Measurements from ENCODE around the gene CAMK1D. TPM values are rescaled to one million over a fixed set of nuclear protein-coding genes. Genes with fewer than 3 reads are reported as not detected.

Gene CAMK1D
- total and polyA plus RNA-seq, 2 of the 4 experiments (the other 2 are of a cell fraction), result 5.0 to 5.3 TPM

GRCh38 chr10:12829831-12830390, 480.6 kb downstream of the CAMK1D start:
- H2BK5ac ChIP-seq (ENCODE audit: low read depth, low read length, poor library complexity, severe bottlenecking), result no peak overlapping the region
- ATAC-seq (ENCODE audit: low read depth) (peak; percentile 14; the same call in 1 of the 2 replicates), DNase-seq (no peak)
- H3K56ac ChIP-seq (ENCODE audit: extremely low read depth, insufficient read depth, low read length), result no peak overlapping the region
- no peak overlapping the region for H2AK9ac ChIP-seq (replicated peaks; ENCODE audit: low read depth, low read length, poor library complexity)
- H3K27ac ChIP-seq (ENCODE audit: insufficient read depth, low read length), result peak overlapping the region; percentile 31; the same call in 1 of the 2 replicates
- 80% methylated on average over 1 of the region's 6 CpGs; no CpG with 5 or more reads in 1 of the 2 experiments for WGBS, 2 experiments (ENCODE audit: extremely low coverage in 2 of 2, insufficient read length in 1 of 2)
- peak overlapping the region; percentile 16; the same call in 1 of the 2 replicates for H3K4ac ChIP-seq (ENCODE audit: low read depth, low read length)
- no peaks in the 10 kb centered on the region for H3K9me1 ChIP-seq (ENCODE audit: insufficient read depth, low read length)
- in situ Hi-C loops (cut with MboI; ENCODE audit: low sequenced_read_pairs), result no loop called here
- no peak overlapping the region for H4K8ac ChIP-seq (ENCODE audit: low read depth in 2 of 2, low read length in 2 of 2)
- no peak for TF ChIP-seq POLR2A (IDR thresholded peaks at IDR 0.05; ENCODE audit: low read depth, low read length)
- no peak for TF ChIP-seq FOS (IDR thresholded peaks at IDR 0.05; ENCODE audit: low read depth, low read length)
- no TSS peak for BruUV-seq (replicated peaks)
- no peak overlapping the region for H2BK20ac ChIP-seq (ENCODE audit: low read depth, low read length)
- H3K4me2 ChIP-seq (ENCODE audit: low read depth, low read length), result no peak overlapping the region
- intact Hi-C loops (cut with micrococcal nuclease), result no loop called here
- no peak overlapping the region for H3K23ac ChIP-seq (ENCODE audit: low read depth, low read length)
- no peaks in the 10 kb centered on the region for H4K20me1 ChIP-seq (ENCODE audit: insufficient read depth, low read length)
- no peak overlapping the region for H2AFZ ChIP-seq (replicated peaks; ENCODE audit: low read length, poor library complexity)
- no peak overlapping the region for H3K14ac ChIP-seq (replicated peaks; ENCODE audit: low read depth, low read length)
- H3K9ac ChIP-seq (ENCODE audit: low read depth, low read length), result no peak overlapping the region
- no peak overlapping the region for H2AK5ac ChIP-seq (ENCODE audit: low read depth, low read length)
- H3K18ac ChIP-seq (ENCODE audit: low read depth, low read length), result no peak overlapping the region; the same call in 1 of the 2 replicates
- H3K9me3 ChIP-seq (ENCODE audit: control insufficient read depth, insufficient read depth, low read length), result no peaks in the 10 kb centered on the region
- CTCF ChIA-PET, result interaction anchor here (0.6 kb wide), 1 partner anchor 432 kb away, joined by 3 read pairs; no protein-coding TSS in a partner anchor
- H4K5ac ChIP-seq (ENCODE audit: low read depth, low read length), result no peak overlapping the region; the same call in 1 of the 2 replicates
- dilution Hi-C loops (cut with HindIII; ENCODE audit: low sequenced_read_pairs, unreplicated experiment), result no loop called here
- H2BK15ac ChIP-seq (ENCODE audit: low read depth, low read length), result no peak overlapping the region
- H4K91ac ChIP-seq (ENCODE audit: insufficient read depth, low read depth, low read length), result no peak overlapping the region
- H3K36me3 ChIP-seq (ENCODE audit: control insufficient read depth, insufficient read depth, low read length), result no peaks in the 10 kb centered on the region
- H2BK120ac ChIP-seq (ENCODE audit: low read depth, low read length), result no peak overlapping the region
- H3K4me3 ChIP-seq (ENCODE audit: insufficient read depth, low read depth, low read length), result no peak overlapping the region
- H3K79me1 ChIP-seq (ENCODE audit: low read depth in 1 of 2, low read length in 2 of 2), result no peaks in the 10 kb centered on the region
- POLR2A ChIA-PET (ENCODE audit: unreplicated experiment), result no interaction called here
- peaks cover 9% of the 10 kb centered on the region; the same call in 1 of the 2 replicates for H3K4me1 ChIP-seq (ENCODE audit: control insufficient read depth, insufficient read depth, low read length)
- H3K27me3 ChIP-seq (ENCODE audit: control insufficient read depth, insufficient read depth, low read length), result no peaks in the 10 kb centered on the region; the same call in 1 of the 2 replicates

All from IMR-90 (cell line).